ENCODE data around the gene MRGPRD. TPM values are rescaled to one million over a fixed set of nuclear protein-coding genes. Genes with fewer than 3 reads are reported as not detected.

The MRGPRD gene
- total RNA-seq, 1 donor from 2014 or later, result not detected

DNA sequence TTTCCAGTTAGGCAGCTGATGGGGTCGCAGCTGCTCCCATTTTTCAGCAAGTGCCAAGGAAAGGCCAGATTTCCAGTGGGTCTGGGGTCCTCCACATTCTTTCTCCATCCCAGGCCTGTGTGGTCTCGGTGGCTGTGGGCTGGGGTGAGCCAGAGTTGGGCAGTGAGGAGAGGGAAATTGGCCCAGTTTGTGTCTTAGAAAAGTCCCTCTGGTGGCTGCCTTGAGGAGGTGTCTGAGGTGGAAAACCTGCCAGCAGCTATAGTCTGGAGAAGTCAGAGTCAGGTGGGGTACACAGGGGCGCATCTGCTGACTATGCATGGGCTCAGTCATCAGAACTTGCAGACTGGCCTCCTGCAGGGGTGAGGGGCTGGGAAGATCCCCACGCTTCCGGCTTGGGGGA, 30.5 kb downstream of the MRGPRD start:
- DNase-seq (ENCODE audit: low spot score), result no peak

GRCh38 chr11:68948935-68949334, 31.9 kb downstream of the MRGPRD start:
- no peak for DNase-seq (ENCODE audit: low spot score)

GRCh38 chr11:68948496-68948895, 32.3 kb downstream of the MRGPRD start:
- no peak for DNase-seq (ENCODE audit: low spot score)

GRCh38 chr11:68947151-68947550, 33.6 kb downstream of the MRGPRD start:
- no peak for DNase-seq (ENCODE audit: low spot score)

DNA sequence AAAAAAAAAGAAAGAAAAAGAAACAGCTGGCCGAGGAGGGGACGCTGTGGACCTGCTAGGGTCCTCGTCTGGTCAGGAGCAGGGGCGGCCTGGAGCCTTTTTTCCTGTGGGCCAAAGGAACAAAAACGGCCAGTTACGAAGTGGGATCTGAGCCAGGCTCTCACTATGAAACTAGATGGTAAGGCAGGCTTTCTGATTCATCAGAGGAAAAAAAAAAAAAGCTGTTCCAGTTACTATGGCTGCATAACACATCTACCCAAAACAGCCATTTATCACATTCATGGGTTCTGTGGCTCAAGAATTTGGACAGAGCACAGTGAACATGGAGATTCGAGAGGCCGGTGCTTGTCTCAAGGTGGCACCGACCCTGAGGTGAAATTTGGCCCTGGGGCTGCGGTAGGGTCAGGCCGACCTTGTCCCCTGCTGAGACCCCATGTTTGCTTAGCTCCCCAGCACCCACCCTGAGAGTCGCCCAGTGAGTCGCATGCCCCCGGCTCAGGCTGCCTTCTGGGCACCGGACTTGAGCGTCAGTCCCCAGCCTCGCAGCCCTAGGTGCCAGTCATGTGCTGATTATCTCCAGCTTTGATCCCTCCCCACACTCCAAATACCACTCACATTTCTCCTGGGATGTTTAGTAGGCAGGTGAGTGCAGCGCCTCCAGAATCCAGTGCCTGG, 34.2 kb downstream of the MRGPRD start:
- no peak for DNase-seq (ENCODE audit: low spot score)

DNA sequence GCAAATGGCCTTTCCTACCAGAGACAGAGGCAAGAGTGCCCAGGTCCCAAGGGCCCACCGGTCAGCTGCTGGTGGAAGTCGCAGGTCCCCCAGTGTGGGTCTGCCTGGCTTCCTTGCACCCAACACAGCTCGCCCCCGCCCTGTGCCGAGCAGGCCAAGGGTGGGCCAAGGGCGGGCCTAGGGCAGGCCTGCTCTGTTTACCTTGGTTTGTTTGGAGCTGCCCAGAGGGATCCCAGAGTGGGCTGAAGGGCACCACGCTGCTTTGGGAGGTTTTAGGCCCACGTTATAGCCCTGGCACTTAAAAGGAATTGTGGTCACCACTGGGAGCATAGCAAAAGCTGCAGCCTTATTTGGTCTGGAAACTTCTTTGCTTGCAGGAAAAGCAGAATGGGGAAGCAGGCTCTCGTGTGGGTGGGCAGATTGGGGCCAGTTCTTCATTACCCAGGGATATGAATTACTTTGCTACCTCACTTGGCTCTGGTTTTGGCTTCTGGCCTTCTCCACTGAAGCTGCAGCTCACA, 38.0 kb downstream of the MRGPRD start:
- DNase-seq (ENCODE audit: low spot score), result no peak

GRCh38 chr11:68942095-68942620, 38.6 kb downstream of the MRGPRD start:
- DNase-seq (ENCODE audit: low spot score), result no peak

- no peak for DNase-seq (ENCODE audit: low spot score)
These were observed 39.3 kb downstream of the MRGPRD start for GRCh38 chr11:68941324-68942094.

DNA sequence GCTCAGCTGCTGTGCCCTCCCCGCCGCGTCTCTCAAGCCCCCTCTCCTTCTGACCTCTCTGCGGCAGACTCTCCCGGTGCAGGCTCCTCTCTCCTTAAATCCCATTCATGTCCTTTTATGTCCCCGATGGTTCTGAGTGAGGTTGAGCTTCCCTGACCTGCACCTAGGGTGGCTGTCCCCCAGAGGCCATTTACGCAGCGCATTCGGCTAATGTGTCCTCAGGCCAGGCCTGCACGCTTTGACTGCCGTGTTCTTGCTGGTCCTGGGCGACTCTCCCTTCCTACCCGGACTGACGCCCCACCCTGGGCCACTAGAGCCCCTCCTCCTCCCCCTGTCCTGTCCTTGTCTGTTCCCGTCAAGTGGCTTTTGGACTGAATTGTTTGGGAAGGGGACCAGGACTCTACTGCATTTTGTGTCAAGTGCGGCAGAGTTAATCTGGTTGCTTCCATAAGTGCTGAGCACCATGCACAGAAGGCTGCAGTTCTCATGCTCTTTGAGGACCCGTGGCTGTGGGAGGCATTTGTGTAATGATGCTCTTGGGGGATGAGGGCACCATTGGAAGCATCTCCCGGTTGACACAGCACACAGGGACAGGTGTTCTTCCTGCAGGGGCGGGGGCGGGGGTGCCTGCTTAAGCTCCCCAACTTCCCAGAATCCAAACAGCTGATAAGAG, 40.0 kb downstream of the MRGPRD start:
- no peak for DNase-seq (ENCODE audit: low spot score)

- DNase-seq (ENCODE audit: low spot score), result no peak
These were observed 40.9 kb downstream of the MRGPRD start for GRCh38 chr11:68939583-68940555.

DNA sequence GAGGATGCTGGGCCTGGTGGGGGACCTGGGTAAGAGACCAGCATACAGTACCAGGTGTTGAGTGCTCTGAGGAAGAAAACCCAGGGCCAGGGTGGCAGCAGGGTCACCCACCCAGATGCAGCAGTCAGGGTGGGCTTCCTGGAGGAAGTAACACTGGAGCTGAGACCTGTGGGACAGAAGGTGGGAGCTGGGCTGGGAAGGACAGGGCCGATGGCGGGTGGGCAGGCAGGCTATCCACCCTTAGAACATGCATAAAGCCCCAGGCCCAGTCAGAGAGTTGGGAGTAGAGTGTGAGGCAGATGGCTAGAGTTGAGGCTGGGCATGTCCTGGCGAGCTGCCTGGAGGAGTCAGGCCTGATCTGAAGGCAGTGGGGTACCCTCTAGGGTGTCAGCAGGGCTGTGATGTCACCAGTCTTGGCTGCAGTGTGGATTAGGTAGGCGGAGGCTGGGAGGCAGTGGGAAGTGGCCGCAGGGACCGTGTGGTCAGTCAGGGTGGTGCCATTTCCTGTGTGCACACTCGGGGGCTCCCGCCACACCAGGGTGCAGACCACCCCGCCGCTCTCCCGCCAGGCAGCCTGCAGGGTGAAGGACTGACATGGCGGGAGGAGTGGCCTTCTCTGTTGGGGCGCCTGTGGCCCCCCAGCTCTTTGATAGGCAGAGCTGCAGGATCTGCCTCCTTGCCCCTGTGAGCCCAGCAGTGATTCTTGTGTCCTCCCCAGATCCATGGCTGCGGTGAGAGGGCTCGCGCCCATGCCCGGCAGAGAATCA, 41.8 kb downstream of the MRGPRD start:
- DNase-seq (ENCODE audit: low spot score), result no peak

DNA sequence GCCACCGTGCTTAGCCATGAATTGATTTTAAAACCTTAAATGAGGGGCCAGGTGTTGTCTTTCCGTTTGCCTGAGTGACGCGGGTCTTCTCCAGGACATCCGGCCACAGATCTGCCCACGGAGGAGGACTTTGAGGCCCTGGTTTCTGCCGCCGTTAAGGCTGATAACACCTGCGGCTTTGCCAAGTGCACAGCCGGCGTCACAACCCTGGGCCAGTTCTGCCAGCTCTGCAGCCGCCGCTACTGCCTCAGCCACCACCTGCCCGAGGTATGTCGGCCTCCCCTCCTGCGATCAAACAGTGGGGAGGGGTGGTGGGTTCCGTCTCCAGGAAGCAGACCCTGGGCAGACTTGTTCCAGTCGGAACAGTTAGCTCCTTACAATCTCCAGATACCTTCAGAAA, 42.7 kb downstream of the MRGPRD start:
- DNase-seq (ENCODE audit: low spot score), result no peak

- no peak for DNase-seq (ENCODE audit: low spot score)
These were observed 43.8 kb downstream of the MRGPRD start for GRCh38 chr11:68936676-68937620.

DNA sequence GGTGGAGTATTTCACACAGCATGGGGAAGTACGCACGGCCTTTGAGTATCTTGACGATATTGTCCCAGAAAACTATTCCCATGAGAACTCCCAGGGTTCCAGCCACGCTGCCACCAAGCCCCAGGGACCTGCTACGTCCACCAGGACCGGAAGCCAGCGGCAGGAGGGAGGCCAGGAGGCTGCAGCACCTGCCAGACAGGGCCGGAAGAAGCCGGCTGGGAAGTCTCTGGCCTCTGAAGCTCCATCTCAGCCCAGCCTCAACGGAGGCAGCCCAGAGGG, 44.5 kb downstream of the MRGPRD start:
- no peak for DNase-seq (ENCODE audit: low spot score)

DNA sequence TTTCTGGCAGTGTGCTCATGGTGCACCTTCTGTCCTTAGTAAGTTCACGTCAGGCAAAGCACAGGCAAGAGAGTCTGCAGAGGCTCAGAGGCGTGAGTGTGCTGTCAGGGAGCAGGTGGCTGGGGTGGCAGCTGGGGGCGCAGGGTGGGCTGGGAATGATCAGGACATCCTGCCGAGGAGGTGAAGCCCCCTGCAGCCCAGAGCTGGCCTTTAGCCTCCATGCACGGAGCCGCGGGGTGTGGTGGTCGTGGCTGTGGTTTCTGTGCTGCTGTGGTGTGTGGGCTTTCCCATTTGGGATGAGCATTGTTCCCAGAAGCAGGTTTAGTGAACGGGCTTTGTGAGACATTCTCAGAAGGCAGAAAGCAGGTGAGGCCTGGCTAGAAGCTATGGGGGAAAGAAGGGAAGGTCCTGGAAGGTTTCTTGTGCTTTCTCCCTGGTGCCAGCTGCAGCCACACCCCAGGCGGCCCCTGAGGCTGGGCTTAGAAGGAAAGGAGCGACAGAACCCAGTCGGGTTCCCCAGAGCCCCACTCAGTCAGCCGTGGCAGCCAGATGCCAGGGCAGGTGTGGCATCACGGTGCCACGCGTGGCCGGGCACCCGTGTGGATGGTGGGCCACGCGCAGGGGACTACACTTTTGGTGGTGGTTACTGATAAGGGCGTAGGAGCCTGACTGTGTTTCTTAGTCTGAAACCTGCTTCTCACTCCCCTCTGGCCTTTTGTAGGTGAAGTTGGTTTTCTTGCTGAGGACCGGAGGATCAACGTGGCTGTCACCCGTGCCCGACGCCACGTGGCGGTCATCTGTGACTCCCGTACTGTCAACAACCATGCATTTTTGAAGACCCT, 45.0 kb downstream of the MRGPRD start:
- no peak for DNase-seq (ENCODE audit: low spot score)

GRCh38 chr11:68935066-68935465, 45.7 kb downstream of the MRGPRD start:
- DNase-seq (ENCODE audit: low spot score), result no peak

DNA sequence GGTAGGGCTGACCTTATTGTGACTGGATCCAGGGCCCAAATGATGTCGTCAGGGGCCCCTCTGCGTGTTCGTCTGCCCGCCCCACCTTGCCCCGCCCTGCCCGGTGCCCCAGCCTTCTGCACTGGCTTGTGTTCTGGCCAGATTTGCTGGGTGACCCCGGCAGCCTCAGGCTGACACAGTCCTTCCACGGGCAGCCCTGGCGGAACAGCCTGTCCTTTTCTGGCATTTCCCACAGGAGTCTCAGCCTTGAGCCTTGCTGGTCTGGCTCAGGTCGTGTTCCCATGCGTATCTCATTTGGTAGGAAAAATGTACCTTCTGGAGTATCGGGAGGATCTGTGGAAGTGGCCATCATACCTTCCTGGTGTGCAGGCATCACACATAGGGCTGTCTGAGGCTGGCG, 46.1 kb downstream of the MRGPRD start:
- no peak for DNase-seq (ENCODE audit: low spot score)

DNA sequence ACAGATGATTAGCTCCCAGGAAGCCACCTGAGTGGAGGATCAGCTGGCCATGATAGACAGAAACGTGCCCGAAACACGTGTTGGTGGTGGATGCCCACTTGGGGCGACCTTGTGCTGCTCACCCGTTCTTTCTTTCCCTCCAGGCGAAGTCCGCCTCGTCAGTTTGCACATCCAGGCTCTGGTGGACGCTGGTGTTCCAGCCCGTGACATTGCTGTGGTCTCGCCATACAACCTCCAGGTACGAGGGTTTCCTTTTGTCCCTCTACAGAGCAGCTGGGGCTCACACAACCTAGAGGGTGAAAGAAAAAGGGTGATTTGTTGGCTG, 46.5 kb downstream of the MRGPRD start:
- no peak for DNase-seq (ENCODE audit: low spot score)

Measured in mesenteric fat pad (tissue), 1 donor.